Endothelial cell of umbilical vein (primary cell): ENCODE measurements around the gene MAML3. TPM values are rescaled to one million over a fixed set of nuclear protein-coding genes. Genes with fewer than 3 reads are reported as not detected.

Experiments
- BruUV-seq: library from RNA; stranded (reverse); fragments of 400-500 nt; replicated peaks from 2 replicates; lab custom pipeline; 2021; lab: Mats Ljungman, UMichigan
- CTCF ChIA-PET: fragments of 300-600, 350-600 bp; sonication (Branson Sonifier 250); formaldehyde crosslinking; loops from one replicate; lab custom pipeline; 2021; ENCODE audit warnings: antibody characterized with exemption, inconsistent platforms; lab: Charles Lee
- POLR2A ChIA-PET: fragments of 300-600, 350-600 bp; sonication (Branson Sonifier 250); formaldehyde crosslinking; loops from one replicate; lab custom pipeline; 2021; ENCODE audit warnings: antibody characterized with exemption, inconsistent platforms; lab: Charles Lee
- DNase-seq: peaks from one replicate; pipeline ENCODE4 v3.0.0-alpha.2; 2011; ENCODE audit warnings: low read depth, low spot score
- FAIRE-seq: peaks from 2 replicates; lab custom pipeline; 2011; peaks lifted over from hg19 to GRCh38; lab: Jason Lieb, UNC
- H2AFZ ChIP-seq: 2 replicates; pipeline ENCODE4 v1.6.0; 2012; ENCODE audit warnings: low read depth, low read length, control low read depth, inconsistent platforms
- H3K27ac ChIP-seq: 2 replicates; pipeline ENCODE4 v1.5.1; 2011; ENCODE audit warnings: low read depth, mild to moderate bottlenecking, control low read depth, low read length, moderate library complexity; ENCODE audit not compliant: insufficient read depth
- H3K27me3 ChIP-seq, 2 experiments: 2 replicates each; pipeline versions ENCODE4 v1.6.0 to v1.6.1; 2011; ENCODE audit warnings: low read length in 2 of 2, mixed read lengths in 1 of 2; ENCODE audit not compliant: control insufficient read depth in 2 of 2, insufficient read depth in 2 of 2
- H3K36me3 ChIP-seq, 2 experiments: 2 replicates in 1 of 2; 3 replicates in 1 of 2; pipeline ENCODE4 v1.5.1; 2011; ENCODE audit warnings: low read length in 2 of 2, mild to moderate bottlenecking in 1 of 2, moderate library complexity in 1 of 2; ENCODE audit not compliant: control insufficient read depth in 2 of 2, insufficient read depth in 2 of 2; ENCODE audit errors: extremely low read depth in 1 of 2
- H3K4me1 ChIP-seq: 3 replicates; pipeline ENCODE4 v1.5.1; 2011; ENCODE audit warnings: mild to moderate bottlenecking, low read length; ENCODE audit not compliant: control insufficient read depth, insufficient read depth; ENCODE audit errors: extremely low read depth
- H3K4me2 ChIP-seq: 2 replicates; pipeline ENCODE4 v1.6.1; 2011; ENCODE audit warnings: low read length, control low read depth, mixed read lengths; ENCODE audit not compliant: insufficient read depth
- H3K4me3 ChIP-seq, 3 experiments: fragments of 200-600 bp in 1 of 3; sonication (generic), shearing (Covaris generic) in 1 of 3; replicated peaks in 1 of 3; 2 replicates each; pipeline ENCODE4 v1.5.1; 2011 to 2016; ENCODE audit warnings: control low read depth in 3 of 3, low read length in 3 of 3, mild to moderate bottlenecking in 2 of 3, inconsistent platforms in 1 of 3, low read depth in 1 of 3, moderate library complexity in 1 of 3; ENCODE audit not compliant: insufficient read depth in 1 of 3
- H3K79me2 ChIP-seq: 2 replicates; pipeline ENCODE4 v1.6.0; 2012; ENCODE audit warnings: low read length, inconsistent platforms; ENCODE audit not compliant: control insufficient read depth, insufficient read depth
- H3K9ac ChIP-seq: replicated peaks from 2 replicates; pipeline ENCODE3; 2011; ENCODE audit warnings: low read length, control low read depth; ENCODE audit not compliant: insufficient read depth; ENCODE audit errors: extremely low read depth
- H3K9me1 ChIP-seq: replicated peaks from 3 replicates; pipeline ENCODE4 v1.6.0; 2011; ENCODE audit warnings: mild to moderate bottlenecking, low read length; ENCODE audit not compliant: control insufficient read depth, insufficient read depth; ENCODE audit errors: extremely low read depth
- H3K9me3 ChIP-seq: replicated peaks from 2 replicates; pipeline ENCODE4 v1.5.1; 2012; ENCODE audit warnings: low read length, inconsistent platforms; ENCODE audit not compliant: control insufficient read depth, insufficient read depth
- H4K20me1 ChIP-seq: replicated peaks from 2 replicates; pipeline ENCODE3; 2011; ENCODE audit warnings: mild to moderate bottlenecking, low read length; ENCODE audit not compliant: control insufficient read depth, insufficient read depth; ENCODE audit errors: extremely low read depth
- CTCF ChIP-seq, 2 donors: IDR thresholded peaks; 1 replicate in 1 of 2; 2 replicates in 1 of 2; pipeline ENCODE4 v1.5.1; 2011; ENCODE audit warnings: low read length in 2 of 2, mild to moderate bottlenecking in 2 of 2, moderate library complexity in 2 of 2, control low read depth in 1 of 2, inconsistent platforms in 1 of 2, low read depth in 1 of 2; ENCODE audit not compliant: insufficient read depth in 1 of 2; ENCODE audit errors: extremely low read depth in 1 of 2
- EZH2 ChIP-seq: IDR thresholded peaks from 2 replicates; pipeline ENCODE4 v1.6.1; 2012; ENCODE audit warnings: borderline replicate concordance, low read depth, mild to moderate bottlenecking, moderate library complexity, low read length, inconsistent platforms; ENCODE audit not compliant: severe bottlenecking
- FOS ChIP-seq: IDR thresholded peaks from 2 replicates; pipeline ENCODE4 v1.6.1; 2011; ENCODE audit warnings: mild to moderate bottlenecking, low read length, moderate library complexity, borderline replicate concordance; ENCODE audit not compliant: insufficient read depth
- MYC ChIP-seq: IDR thresholded peaks from one replicate; pipeline ENCODE4 v1.6.1; 2011; ENCODE audit warnings: mild to moderate bottlenecking, low read depth, low read length
- POLR2A ChIP-seq: IDR thresholded peaks from 2 replicates; pipeline ENCODE4 v1.6.1; 2012; ENCODE audit warnings: low read depth, mild to moderate bottlenecking, control low read depth, low read length
- POLR2AphosphoS5 ChIP-seq: IDR thresholded peaks from 2 replicates; pipeline ENCODE4 v1.6.1; 2012; ENCODE audit warnings: low read depth, mild to moderate bottlenecking, control low read depth, low read length, moderate library complexity; ENCODE audit not compliant: insufficient read depth
- dilution Hi-C: fragments of 300-500 bp; cut with MboI; formaldehyde crosslinking; loops from one replicate; pipeline ENCODE4 v1.15.0; 2019; ENCODE audit warnings: low sequenced_read_pairs; ENCODE audit not compliant: extremely low pct_ligation_motif_present
- intact Hi-C: fragments of 100-400 bp; cut with micrococcal nuclease; formaldehyde crosslinking; loops from one replicate; pipeline ENCODE4 v1.10.0; 2022
- polyA plus RNA-seq, 4 experiments: library from polyadenylated mRNA; depleted of rRNA in 3 of 4; stranded (reverse) in 3 of 4; unstranded in 1 of 4; fragments of >200 nt; gene quantifications; 2 replicates each; pipeline versions ENCODE4 v1.2.1 to v1.2.3, GENCODE V29; 2011 to 2012; ENCODE audit warnings: missing spikeins in 1 of 4
- total RNA-seq: library from RNA; stranded (reverse); gene quantifications from 2 replicates; pipeline ENCODE4 v1.2.3, GENCODE V29; 2021

The MAML3 gene
- total and polyA plus RNA-seq, 2 donors (not counting 3 experiments of a cell fraction or from before 2014, with no cell fraction given), result 14.0 to 20.3 TPM

GRCh38 chr4:139898293-139898692 lies 255.7 kb downstream of the MAML3 start:
- dilution Hi-C loops (no loop called here), intact Hi-C loops (no loop called here)
- FAIRE-seq (no peak), DNase-seq (no peak)
- H3K9me3 ChIP-seq, result no peaks in the 10 kb centered on the region
- no peaks in the 10 kb centered on the region for H3K36me3 ChIP-seq
- H3K9ac ChIP-seq, result no peak overlapping the region
- H3K9me1 ChIP-seq, result no peaks in the 10 kb centered on the region
- no peak overlapping the region for H3K4me3 ChIP-seq
- H3K27me3 ChIP-seq, result no peaks in the 10 kb centered on the region
- no peaks in the 10 kb centered on the region for H3K79me2 ChIP-seq
- no peaks in the 10 kb centered on the region for H4K20me1 ChIP-seq
- no peak overlapping the region for H3K4me2 ChIP-seq
- no TSS peak for BruUV-seq
- POLR2A ChIA-PET, result no interaction called here
- H2AFZ ChIP-seq, result no peak overlapping the region
- TF ChIP-seq MYC, result no peak
- no peak for TF ChIP-seq POLR2A
- no peak for TF ChIP-seq POLR2AphosphoS5
- TF ChIP-seq CTCF (IDR thresholded peaks at IDR 0.05; ENCODE audit: extremely low read depth in 1 of 2, insufficient read depth in 1 of 2, low read depth in 1 of 2, low read length in 2 of 2), result no peak
- TF ChIP-seq EZH2, result no peak
- TF ChIP-seq FOS, result no peak
- no peak overlapping the region for H3K27ac ChIP-seq
- H3K4me1 ChIP-seq, result peaks cover 23% of the 10 kb centered on the region
- CTCF ChIA-PET, result no interaction called here
